GM18505 (cell line): ENCODE results near the gene GZMA.

Experiments used
- ATAC-seq: cut with Tn5 transposase; IDR thresholded peaks from one replicate; pipeline ENCODE4 v1.9.1; 2021; ENCODE audit not compliant: unreplicated experiment
- POLR2A ChIP-seq: IDR thresholded peaks from 4 replicates; pipeline ENCODE4 v1.6.1; 2011; ENCODE audit warnings: borderline replicate concordance; ENCODE audit not compliant: insufficient read depth, insufficient read length; ENCODE audit errors: extremely low read depth

GZMA gene

GRCh38 chr5:55141945-55142690 lies 39.7 kb downstream of the GZMA start:
- ATAC-seq = no peak
- TF ChIP-seq POLR2A = no peak

- ATAC-seq = no peak
- no peak for TF ChIP-seq POLR2A
Measured at GRCh38 chr5:55143624-55144023, 41.2 kb downstream of the GZMA start.

GRCh38 chr5:55146080-55146479 lies 43.6 kb downstream of the GZMA start:
- ATAC-seq = no peak
- TF ChIP-seq POLR2A = no peak

- TF ChIP-seq POLR2A = no peak
- no peak for ATAC-seq
Measured at GRCh38 chr5:55146543-55147151, 44.2 kb downstream of the GZMA start.

- TF ChIP-seq POLR2A = no peak
- ATAC-seq = no peak
Measured at GRCh38 chr5:55149308-55149795, 46.9 kb downstream of the GZMA start.

GRCh38 chr5:55151923-55152842 lies 49.7 kb downstream of the GZMA start:
- TF ChIP-seq POLR2A = no peak
- no peak for ATAC-seq

- ATAC-seq = no peak
- TF ChIP-seq POLR2A = no peak
Measured at GRCh38 chr5:55154873-55155272, 52.4 kb downstream of the GZMA start.
